Measurements from ENCODE around the gene CCDC148. TPM values are rescaled to one million over a fixed set of nuclear protein-coding genes. Genes with fewer than 3 reads are reported as not detected.

The CCDC148 gene
- total and polyA plus RNA-seq, 3 donors from 2014 or later = 2.3 to 5.7 (median 5.0) TPM

GRCh38 chr2:158134655-158135054 lies 321.9 kb downstream of the CCDC148 start:
- no peaks in the 10 kb centered on the region for H3K4me1 ChIP-seq
- intact Hi-C loops (cut with DNase I; ENCODE audit: low total_unique reads) = no loop called here
- H3K36me3 ChIP-seq (ENCODE audit: low read depth, missing control alignments) = no peaks in the 10 kb centered on the region
- no peak for TF ChIP-seq POLR2A (IDR thresholded peaks at IDR 0.05)
- TF ChIP-seq, protein P1, sequence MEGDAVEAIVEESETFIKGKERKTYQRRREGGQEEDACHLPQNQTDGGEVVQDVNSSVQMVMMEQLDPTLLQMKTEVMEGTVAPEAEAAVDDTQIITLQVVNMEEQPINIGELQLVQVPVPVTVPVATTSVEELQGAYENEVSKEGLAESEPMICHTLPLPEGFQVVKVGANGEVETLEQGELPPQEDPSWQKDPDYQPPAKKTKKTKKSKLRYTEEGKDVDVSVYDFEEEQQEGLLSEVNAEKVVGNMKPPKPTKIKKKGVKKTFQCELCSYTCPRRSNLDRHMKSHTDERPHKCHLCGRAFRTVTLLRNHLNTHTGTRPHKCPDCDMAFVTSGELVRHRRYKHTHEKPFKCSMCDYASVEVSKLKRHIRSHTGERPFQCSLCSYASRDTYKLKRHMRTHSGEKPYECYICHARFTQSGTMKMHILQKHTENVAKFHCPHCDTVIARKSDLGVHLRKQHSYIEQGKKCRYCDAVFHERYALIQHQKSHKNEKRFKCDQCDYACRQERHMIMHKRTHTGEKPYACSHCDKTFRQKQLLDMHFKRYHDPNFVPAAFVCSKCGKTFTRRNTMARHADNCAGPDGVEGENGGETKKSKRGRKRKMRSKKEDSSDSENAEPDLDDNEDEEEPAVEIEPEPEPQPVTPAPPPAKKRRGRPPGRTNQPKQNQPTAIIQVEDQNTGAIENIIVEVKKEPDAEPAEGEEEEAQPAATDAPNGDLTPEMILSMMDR (IDR thresholded peaks at IDR 0.05) = no peak
- WGBS, 2 donors = 95% methylated on average over 6 of the region's 6 CpGs
- no peaks in the 10 kb centered on the region for H3K9me3 ChIP-seq
- no peak overlapping the region for H3K4me3 ChIP-seq
- DNase-seq = no peak
- H3K27me3 ChIP-seq = no peaks in the 10 kb centered on the region
- H3K27ac ChIP-seq = no peak overlapping the region

- no peak overlapping the region for H3K4me3 ChIP-seq
- no peaks in the 10 kb centered on the region for H3K27me3 ChIP-seq
- no peak for DNase-seq
- no peaks in the 10 kb centered on the region for H3K36me3 ChIP-seq (ENCODE audit: low read depth, missing control alignments)
- H3K9me3 ChIP-seq = no peaks in the 10 kb centered on the region
- no peak for TF ChIP-seq POLR2A (IDR thresholded peaks at IDR 0.05)
- no peak overlapping the region for H3K27ac ChIP-seq
- H3K4me1 ChIP-seq = no peaks in the 10 kb centered on the region
- WGBS, 2 donors = 72 to 75% methylated on average over 4 of the region's 4 CpGs
- intact Hi-C loops (cut with DNase I; ENCODE audit: low total_unique reads) = no loop called here
These were observed 322.5 kb downstream of the CCDC148 start for GRCh38 chr2:158134055-158134454.

DNA sequence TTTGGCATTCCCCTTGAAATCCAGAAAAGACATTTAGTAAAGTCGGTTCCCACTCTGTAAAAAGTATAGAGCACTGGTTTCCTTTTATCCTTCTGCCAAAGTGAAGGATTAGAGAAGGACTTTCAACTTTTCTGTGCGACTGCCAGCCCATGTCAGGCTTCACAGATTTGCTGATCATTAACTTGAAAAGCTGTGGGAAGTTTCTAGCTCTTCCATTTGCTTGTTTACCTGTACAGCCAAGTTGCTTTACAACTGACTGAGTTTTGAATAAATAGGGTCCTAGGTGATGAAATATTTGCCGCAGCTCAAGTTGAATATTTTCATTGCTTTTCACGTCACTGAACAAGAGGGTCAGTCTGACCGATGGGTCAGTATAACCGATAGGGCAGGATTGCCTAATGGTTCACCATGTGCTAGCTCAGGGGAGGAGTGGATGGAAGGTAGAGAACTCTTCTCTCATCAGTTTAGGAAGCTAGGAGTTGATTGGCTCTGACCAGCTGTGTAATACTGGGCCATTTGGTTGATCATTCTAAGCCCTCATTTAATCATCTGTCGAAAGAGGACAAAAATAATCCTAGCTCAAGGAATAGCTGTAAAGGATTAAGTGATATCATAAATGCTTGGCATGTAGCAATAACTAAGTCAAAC lies 324.5 kb downstream of the CCDC148 start:
- WGBS, 2 donors = 89 to 90% methylated on average over 7 of the region's 7 CpGs
- TF ChIP-seq POLR2A (IDR thresholded peaks at IDR 0.05) = no peak
- TF ChIP-seq, protein P1 (IDR thresholded peaks at IDR 0.05) = no peak
- DNase-seq = no peak
- H3K36me3 ChIP-seq (ENCODE audit: low read depth, missing control alignments) = no peaks in the 10 kb centered on the region
- H3K27ac ChIP-seq = no peak overlapping the region
- no peaks in the 10 kb centered on the region for H3K27me3 ChIP-seq
- H3K4me1 ChIP-seq = no peaks in the 10 kb centered on the region
- no peak overlapping the region for H3K4me3 ChIP-seq
- intact Hi-C loops (cut with DNase I; ENCODE audit: low total_unique reads) = no loop called here
- no peaks in the 10 kb centered on the region for H3K9me3 ChIP-seq

- Histone ChIP-seq H3K27ac (no peak overlapping the region), H3K27me3 (no peaks in the 10 kb centered on the region), H3K4me3 (no peak overlapping the region), H3K36me3 (ENCODE audit: low read depth, missing control alignments) (no peaks in the 10 kb centered on the region), H3K9me3 (no peaks in the 10 kb centered on the region), H3K4me1 (no peaks in the 10 kb centered on the region)
- no peak for DNase-seq
- no peak for TF ChIP-seq POLR2A (IDR thresholded peaks at IDR 0.05)
- TF ChIP-seq, protein P1 (IDR thresholded peaks at IDR 0.05) = no peak
- WGBS, 2 donors = 75 to 79% methylated on average over 1 of the region's 1 CpG
- intact Hi-C loops (cut with DNase I; ENCODE audit: low total_unique reads) = no loop called here
These were observed 325.1 kb downstream of the CCDC148 start for GRCh38 chr2:158131483-158131912.

GRCh38 chr2:158130832-158131473 lies 325.6 kb downstream of the CCDC148 start:
- Histone ChIP-seq H3K36me3 (ENCODE audit: low read depth, missing control alignments) (no peaks in the 10 kb centered on the region), H3K4me1 (no peaks in the 10 kb centered on the region), H3K27ac (no peak overlapping the region), H3K27me3 (no peaks in the 10 kb centered on the region), H3K4me3 (no peak overlapping the region), H3K9me3 (no peaks in the 10 kb centered on the region)
- TF ChIP-seq POLR2A (IDR thresholded peaks at IDR 0.05) = no peak
- TF ChIP-seq, protein P1 (IDR thresholded peaks at IDR 0.05) = no peak
- WGBS, 2 donors = 90 to 97% methylated on average over 2 of the region's 2 CpGs
- intact Hi-C loops (cut with DNase I; ENCODE audit: low total_unique reads) = no loop called here
- DNase-seq = no peak

Data from testis (tissue), 3 donors.